HepG2 (cell line): ENCODE results near the gene DICER1.

ENCODE experiments used
- EEA1 ChIP-seq: sonication (generic); formaldehyde crosslinking; IDR thresholded peaks from 2 replicates; pipeline ENCODE4 v1.5.1; 2020; ENCODE audit warnings: mild to moderate bottlenecking, missing genetic modification reagents, borderline replicate concordance
- FOXM1 ChIP-seq: sonication (generic); formaldehyde crosslinking; IDR thresholded peaks from 2 replicates; pipeline ENCODE4 v1.5.0; 2020; ENCODE audit warnings: missing genetic modification reagents
- MYNN ChIP-seq: sonication (generic); formaldehyde crosslinking; IDR thresholded peaks from 2 replicates; pipeline ENCODE4 v1.4.0; 2020; ENCODE audit warnings: mild to moderate bottlenecking, low read depth, missing genetic modification reagents
- POLR2A ChIP-seq, 2 experiments: IDR thresholded peaks; 2 replicates each; pipeline ENCODE4 v1.6.1; 2011; ENCODE audit warnings: low read depth in 2 of 2, low read length in 2 of 2, mild to moderate bottlenecking in 1 of 2, moderate library complexity in 1 of 2; ENCODE audit not compliant: insufficient read depth in 1 of 2
- REST ChIP-seq, 2 experiments: IDR thresholded peaks; 2 replicates each; pipeline ENCODE4 v1.6.1; 2011 to 2012; ENCODE audit warnings: low read length in 2 of 2, borderline replicate concordance in 1 of 2, low read depth in 1 of 2, mild to moderate bottlenecking in 1 of 2, moderate library complexity in 1 of 2
- SMC3 ChIP-seq: IDR thresholded peaks from 2 replicates; pipeline ENCODE4 v1.6.1; 2011; ENCODE audit warnings: low read length, improper control_type of control experiment
- TAF1 ChIP-seq: sonication (generic); formaldehyde crosslinking; IDR thresholded peaks from 2 replicates; pipeline ENCODE4 v1.4.0; 2020; ENCODE audit warnings: missing genetic modification reagents
- ZNF224 ChIP-seq: sonication (generic); formaldehyde crosslinking; IDR thresholded peaks from 2 replicates; pipeline ENCODE4 v1.5.0; 2020; ENCODE audit warnings: mild to moderate bottlenecking, missing genetic modification reagents
- ZNF800 ChIP-seq: sonication (generic); formaldehyde crosslinking; IDR thresholded peaks from 2 replicates; pipeline ENCODE4 v1.4.0; 2020; ENCODE audit warnings: missing genetic modification reagents
- TF ChIP-seq, protein P1 (sequence below): sonication (generic); formaldehyde crosslinking; IDR thresholded peaks from 2 replicates; pipeline ENCODE4 v1.4.0; 2020; ENCODE audit warnings: missing genetic modification reagents

DNA sequence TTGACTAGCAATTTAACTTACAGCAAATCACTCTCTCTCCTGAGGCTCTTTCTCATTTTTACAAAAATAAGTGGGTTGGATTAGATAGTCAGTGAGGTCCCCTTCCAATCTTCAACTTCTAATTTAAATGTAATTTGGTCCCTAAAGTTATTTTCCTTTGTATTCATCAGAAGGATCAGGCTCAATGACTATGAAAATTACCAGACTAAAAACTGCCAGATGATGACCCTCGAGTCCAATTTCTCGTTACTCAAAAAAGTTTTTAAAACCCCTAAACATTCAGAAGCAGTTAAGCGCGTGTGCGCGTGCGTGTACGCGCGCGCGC lies 34.7 kb downstream of the DICER1 start:
- TF ChIP-seq ZNF800 (CRISPR knock-in tag) (no peak), EEA1 (CRISPR knock-in tag) (no peak), SMC3 (no peak), FOXM1 (no peak), REST (IDR thresholded peaks at IDR 0.05; ENCODE audit: borderline replicate concordance in 1 of 2, low read depth in 1 of 2, low read length in 2 of 2) (no peak), TAF1 (CRISPR knock-in tag) (no peak), MYNN (CRISPR knock-in tag) (no peak), POLR2A (IDR thresholded peaks at IDR 0.05; ENCODE audit: insufficient read depth in 1 of 2, low read depth in 2 of 2, low read length in 2 of 2) (no peak), ZNF224 (CRISPR knock-in tag) (no peak)
- TF ChIP-seq, protein P1, sequence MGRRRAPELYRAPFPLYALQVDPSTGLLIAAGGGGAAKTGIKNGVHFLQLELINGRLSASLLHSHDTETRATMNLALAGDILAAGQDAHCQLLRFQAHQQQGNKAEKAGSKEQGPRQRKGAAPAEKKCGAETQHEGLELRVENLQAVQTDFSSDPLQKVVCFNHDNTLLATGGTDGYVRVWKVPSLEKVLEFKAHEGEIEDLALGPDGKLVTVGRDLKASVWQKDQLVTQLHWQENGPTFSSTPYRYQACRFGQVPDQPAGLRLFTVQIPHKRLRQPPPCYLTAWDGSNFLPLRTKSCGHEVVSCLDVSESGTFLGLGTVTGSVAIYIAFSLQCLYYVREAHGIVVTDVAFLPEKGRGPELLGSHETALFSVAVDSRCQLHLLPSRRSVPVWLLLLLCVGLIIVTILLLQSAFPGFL, result no peak
